K562 (cell line): ENCODE measurements around the gene XIRP2. TPM values are rescaled to one million over a fixed set of nuclear protein-coding genes. Genes with fewer than 3 reads are reported as not detected.

Experiments used
- ATAC-seq: fragments of 200-7000 bp; cut with Tn5 transposase; 3 replicates; pipeline ENCODE4 v1.9.1; 2020; ENCODE audit warnings: moderate library complexity
- BruUV-seq: library from RNA; stranded (reverse); fragments of 400-500 nt; replicated peaks from 2 replicates; lab custom pipeline; 2021; lab: Mats Ljungman, UMichigan
- CTCF ChIA-PET: fragments of 300-600 bp; formaldehyde crosslinking; extraction: SDS; loops from one replicate; lab custom pipeline; 2021; ENCODE audit warnings: low intra/inter-chr PET ratio; lab: Yijun Ruan, JAX
- POLR2A ChIA-PET: fragments of 300-600, 350-650 bp; sonication (Branson Sonifier 250); formaldehyde crosslinking; extraction: SDS; loops from one replicate; lab custom pipeline; 2021; ENCODE audit warnings: antibody characterized with exemption, inconsistent platforms; lab: Yijun Ruan, JAX
- DNase-seq, 4 experiments: peaks; one replicate each; pipeline versions ENCODE4 v3.0.0 to v3.0.0-alpha.2; 2011 to 2018; ENCODE audit warnings: low spot score in 3 of 4, mixed read lengths in 3 of 4; ENCODE audit errors: extremely low read depth in 1 of 4
- FAIRE-seq: peaks from 2 replicates; lab custom pipeline; 2011; peaks lifted over from hg19 to GRCh38; lab: Jason Lieb, UNC
- H2AFZ ChIP-seq: 2 replicates; pipeline ENCODE4 v1.6.0; 2011; ENCODE audit warnings: low read depth, low read length, control low read depth, inconsistent platforms
- H3K27ac ChIP-seq: fragments of 200-600 bp; 3 replicates; pipeline ENCODE4 v1.8.0; 2011; ENCODE audit warnings: low read depth, mild to moderate bottlenecking, control low read depth, inconsistent platforms, low read length, moderate library complexity, mixed read lengths; ENCODE audit errors: extremely low read depth
- H3K27me3 ChIP-seq, 2 experiments: fragments of 300-600 bp in 1 of 2; 2 replicates in 1 of 2; 3 replicates in 1 of 2; pipeline versions ENCODE4 v1.6.0 to v1.8.0; 2011; ENCODE audit warnings: inconsistent platforms in 2 of 2, low read length in 2 of 2, mild to moderate bottlenecking in 1 of 2, mixed read lengths in 1 of 2, moderate library complexity in 1 of 2; ENCODE audit not compliant: control insufficient read depth in 2 of 2, insufficient read depth in 2 of 2
- H3K36me3 ChIP-seq: fragments of 300-600 bp; 3 replicates; pipeline ENCODE4 v1.8.0; 2011; ENCODE audit warnings: mild to moderate bottlenecking, low read length, inconsistent platforms; ENCODE audit not compliant: control insufficient read depth, insufficient read depth
- H3K4me1 ChIP-seq, 2 experiments: fragments of 200-600 bp in 1 of 2; replicated peaks in 1 of 2; 2 replicates in 1 of 2; 3 replicates in 1 of 2; pipeline versions ENCODE4 v1.5.1 to v1.8.0; 2011; ENCODE audit warnings: inconsistent platforms in 2 of 2, low read length in 2 of 2, mild to moderate bottlenecking in 1 of 2, mixed read lengths in 1 of 2, moderate library complexity in 1 of 2; ENCODE audit not compliant: control insufficient read depth in 2 of 2, insufficient read depth in 2 of 2
- H3K4me2 ChIP-seq: 2 replicates; pipeline ENCODE4 v1.6.1; 2011; ENCODE audit warnings: low read length, control low read depth, inconsistent platforms, mixed read lengths; ENCODE audit not compliant: insufficient read depth
- H3K4me3 ChIP-seq: fragments of 200-600 bp; sonication (generic), shearing (Covaris generic); 2 replicates; pipeline ENCODE4 v1.5.1; 2016; ENCODE audit warnings: control low read depth, inconsistent platforms
- H3K79me2 ChIP-seq: fragments of 200-600 bp; 3 replicates; pipeline ENCODE4 v1.8.0; 2011; ENCODE audit warnings: low read length, inconsistent platforms; ENCODE audit not compliant: control insufficient read depth, insufficient read depth
- H3K9ac ChIP-seq, 2 experiments: 2 replicates each; pipeline versions ENCODE4 v1.6.0 to v1.6.1; 2011; ENCODE audit warnings: low read depth in 2 of 2, low read length in 2 of 2, control low read depth in 1 of 2, inconsistent platforms in 1 of 2, mild to moderate bottlenecking in 1 of 2, mixed read lengths in 1 of 2; ENCODE audit not compliant: insufficient read depth in 1 of 2
- H3K9me1 ChIP-seq: one replicate; pipeline ENCODE4 v1.6.0; 2011; ENCODE audit warnings: inconsistent platforms, mild to moderate bottlenecking, low read length, moderate library complexity; ENCODE audit not compliant: control insufficient read depth, insufficient read depth
- H3K9me3 ChIP-seq: replicated peaks from 2 replicates; pipeline ENCODE4 v1.5.1; 2011; ENCODE audit warnings: low read depth, low read length, inconsistent platforms; ENCODE audit not compliant: control insufficient read depth, insufficient read depth
- H4K20me1 ChIP-seq: replicated peaks from 2 replicates; pipeline ENCODE4 v1.6.1; 2011; ENCODE audit warnings: low read length, inconsistent platforms, mixed read lengths; ENCODE audit not compliant: control insufficient read depth, insufficient read depth
- CREM ChIP-seq: IDR thresholded peaks from 2 replicates; pipeline ENCODE4 v1.6.1; 2014; ENCODE audit warnings: antibody characterized with exemption, low read depth
- GTF2A2 ChIP-seq: IDR thresholded peaks from 2 replicates; pipeline ENCODE4 v1.6.1; 2016; ENCODE audit warnings: mild to moderate bottlenecking, missing genetic modification characterization, missing compliant biosample characterization
- MTF1 ChIP-seq: fragments of 250-450 bp; sonication (Bioruptor Pico); IDR thresholded peaks from 2 replicates; pipeline ENCODE4 v1.9.0; 2021; ENCODE audit warnings: moderate library complexity, mild to moderate bottlenecking, inconsistent platforms, borderline replicate concordance
- PCBP1 ChIP-seq: fragments of 200-400 bp; formaldehyde crosslinking; IDR thresholded peaks from 2 replicates; pipeline ENCODE4 v1.6.1; 2018; ENCODE audit warnings: mild to moderate bottlenecking, low read depth, low read length; ENCODE audit not compliant: poor library complexity, severe bottlenecking
- PHTF2 ChIP-seq: fragments of 250-450 bp; sonication (Bioruptor Pico); IDR thresholded peaks from 2 replicates; pipeline ENCODE4 v1.5.0; 2021; ENCODE audit warnings: mild to moderate bottlenecking
- RAD51 ChIP-seq: fragments of 450-650 bp; IDR thresholded peaks from 2 replicates; pipeline ENCODE4 v1.7.1; 2016; ENCODE audit warnings: low read depth, mild to moderate bottlenecking, borderline replicate concordance
- RBM39 ChIP-seq: fragments of 200-400 bp; formaldehyde crosslinking; optimal IDR thresholded peaks from 2 replicates; pipeline ENCODE3; 2018; ENCODE audit warnings: low read depth, low read length
- RFX7 ChIP-seq: fragments of 250-450 bp; sonication (Bioruptor Pico); IDR thresholded peaks from 2 replicates; pipeline ENCODE4 v1.5.1; 2021; ENCODE audit warnings: mild to moderate bottlenecking
- SUPT5H ChIP-seq: fragments of 450-650 bp; IDR thresholded peaks from 2 replicates; pipeline ENCODE4 v1.6.1; 2016
- ZKSCAN1 ChIP-seq: fragments of 150-350 bp; IDR thresholded peaks from 2 replicates; pipeline ENCODE4 v1.6.1; 2016; ENCODE audit warnings: low read depth, low read length
- ZNF175 ChIP-seq: fragments of 200-800 bp; sonication (Bioruptor generic); IDR thresholded peaks from 2 replicates; pipeline ENCODE4 v1.6.1; 2016; ENCODE audit warnings: low read depth, mild to moderate bottlenecking, missing genetic modification characterization, missing compliant biosample characterization
- ZNF282 ChIP-seq: sonication (generic); formaldehyde crosslinking; IDR thresholded peaks from 2 replicates; pipeline ENCODE4 v1.8.1; 2023; ENCODE audit warnings: missing genetic modification reagents
- WGBS: fragments of 100-300 bp; shearing (Covaris generic); methylation state at CpG from one replicate; pipeline ENCODE4 v1.1.6; 2016; ENCODE audit warnings: low coverage, mixed read lengths; ENCODE audit not compliant: insufficient coverage; ENCODE audit errors: missing lambda C conversion rate; 5-methylcytosine and 5-hydroxymethylcytosine counted together
- in situ Hi-C: fragments of 300-500 bp; cut with MboI; formaldehyde crosslinking; loops from 4 replicates; pipeline ENCODE4 v1.15.0; 2018; ENCODE audit warnings: inconsistent platforms, mixed read lengths
- intact Hi-C: fragments of 100-400 bp; cut with micrococcal nuclease; formaldehyde crosslinking; loops from 2 replicates; pipeline ENCODE4 v1.14.2; 2022
- polyA plus RNA-seq, 8 experiments: library from polyadenylated mRNA; depleted of rRNA in 4 of 8; stranded (reverse) in 5 of 8; unstranded in 3 of 8; fragments of >200 nt; fragmentation: Nextera tagmentation in 2 of 8; fragmentation: Illumina TruSeq in 1 of 8; extraction: Ambion mirVana in 2 of 8; extraction: Trizol in 1 of 8; gene quantifications; 2 replicates each; pipeline versions ENCODE4 v1.2.1 to v1.2.3, GENCODE V29; 2011 to 2014; ENCODE audit warnings: inconsistent platforms in 1 of 8, missing spikeins in 1 of 8
- total RNA-seq, 7 experiments: library from RNA; depleted of rRNA in 6 of 7; stranded (reverse); fragments of >200 nt in 6 of 7; fragmentation: Illumina TruSeq in 2 of 7; extraction: Trizol in 2 of 7; gene quantifications; 2 replicates each; pipeline versions ENCODE4 v1.2.1 to v1.2.3, GENCODE V29; 2011 to 2021; ENCODE audit warnings: low replicate concordance in 1 of 7
- TF ChIP-seq, protein P1 (sequence below): fragments of 250-450 bp; sonication (Bioruptor Pico); IDR thresholded peaks from 2 replicates; pipeline ENCODE4 v1.8.0; 2022; ENCODE audit warnings: inconsistent platforms, mild to moderate bottlenecking, moderate library complexity, borderline replicate concordance
- TF ChIP-seq, protein P2 (sequence below): IDR thresholded peaks from 2 replicates; pipeline ENCODE4 v1.6.1; 2012; ENCODE audit warnings: low read depth, low read length, improper control_type of control experiment, borderline replicate concordance

The XIRP2 gene
- total and polyA plus RNA-seq, 9 of the 15 experiments (the other 6 are each of a cell fraction or from before 2014, with no cell fraction given), result 0.04 to 0.10 (median 0.04) TPM; not detected in 2

- ATAC-seq (no peak), DNase-seq (no peak), FAIRE-seq (no peak)
- in situ Hi-C loops (no loop called here), intact Hi-C loops (no loop called here)
- no peaks in the 10 kb centered on the region for H3K79me2 ChIP-seq
- TF ChIP-seq, protein P1, sequence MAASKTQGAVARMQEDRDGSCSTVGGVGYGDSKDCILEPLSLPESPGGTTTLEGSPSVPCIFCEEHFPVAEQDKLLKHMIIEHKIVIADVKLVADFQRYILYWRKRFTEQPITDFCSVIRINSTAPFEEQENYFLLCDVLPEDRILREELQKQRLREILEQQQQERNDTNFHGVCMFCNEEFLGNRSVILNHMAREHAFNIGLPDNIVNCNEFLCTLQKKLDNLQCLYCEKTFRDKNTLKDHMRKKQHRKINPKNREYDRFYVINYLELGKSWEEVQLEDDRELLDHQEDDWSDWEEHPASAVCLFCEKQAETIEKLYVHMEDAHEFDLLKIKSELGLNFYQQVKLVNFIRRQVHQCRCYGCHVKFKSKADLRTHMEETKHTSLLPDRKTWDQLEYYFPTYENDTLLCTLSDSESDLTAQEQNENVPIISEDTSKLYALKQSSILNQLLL, result no peak
- TF ChIP-seq PHTF2 (CRISPR knock-in tag) (no peak), RFX7 (CRISPR knock-in tag) (no peak), ZKSCAN1 (no peak), SUPT5H (no peak), MTF1 (CRISPR knock-in tag) (no peak), PCBP1 (no peak), ZNF282 (CRISPR knock-in tag) (no peak), RAD51 (no peak), CREM (no peak), ZNF175 (CRISPR knock-in tag) (no peak), RBM39 (no peak), GTF2A2 (tag) (no peak)
- TF ChIP-seq, protein P2, sequence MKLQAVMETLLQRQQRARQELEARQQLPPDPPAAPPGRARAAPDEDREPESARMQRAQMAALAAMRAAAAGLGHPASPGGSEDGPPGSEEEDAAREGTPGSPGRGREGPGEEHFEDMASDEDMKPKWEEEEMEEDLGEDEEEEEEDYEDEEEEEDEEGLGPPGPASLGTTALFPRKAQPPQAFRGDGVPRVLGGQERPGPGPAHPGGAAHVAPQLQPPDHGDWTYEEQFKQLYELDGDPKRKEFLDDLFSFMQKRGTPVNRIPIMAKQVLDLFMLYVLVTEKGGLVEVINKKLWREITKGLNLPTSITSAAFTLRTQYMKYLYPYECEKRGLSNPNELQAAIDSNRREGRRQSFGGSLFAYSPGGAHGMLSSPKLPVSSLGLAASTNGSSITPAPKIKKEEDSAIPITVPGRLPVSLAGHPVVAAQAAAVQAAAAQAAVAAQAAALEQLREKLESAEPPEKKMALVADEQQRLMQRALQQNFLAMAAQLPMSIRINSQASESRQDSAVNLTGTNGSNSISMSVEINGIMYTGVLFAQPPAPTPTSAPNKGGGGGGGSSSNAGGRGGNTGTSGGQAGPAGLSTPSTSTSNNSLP, result no peak
- no peaks in the 10 kb centered on the region for H3K27me3 ChIP-seq
- no peak overlapping the region for H3K4me2 ChIP-seq
- no TSS peak for BruUV-seq
- no peak overlapping the region for H3K4me3 ChIP-seq
- H3K9ac ChIP-seq, result no peak overlapping the region
- no peaks in the 10 kb centered on the region for H3K36me3 ChIP-seq
- POLR2A ChIA-PET, result no interaction called here
- no peak overlapping the region for H3K27ac ChIP-seq
- WGBS, result 0% methylated on average over 1 of the region's 1 CpG
- H3K9me1 ChIP-seq, result no peaks in the 10 kb centered on the region
- no peaks in the 10 kb centered on the region for H3K4me1 ChIP-seq
- H3K9me3 ChIP-seq, result no peaks in the 10 kb centered on the region
- CTCF ChIA-PET, result no interaction called here
- H4K20me1 ChIP-seq, result no peaks in the 10 kb centered on the region
- H2AFZ ChIP-seq, result no peak overlapping the region
Observed at GRCh38 chr2:167132066-167132465, 243.8 kb downstream of the XIRP2 start.
